Measurements from ENCODE around the gene IP6K1. TPM values are rescaled to one million over a fixed set of nuclear protein-coding genes. Genes with fewer than 3 reads are reported as not detected.

Gene IP6K1
- total RNA-seq, 1 donor = 48.5 TPM

GRCh38 chr3:49740427-49740826 is 45.9 kb downstream of the IP6K1 start:
- Histone ChIP-seq H3K4me2 (ENCODE audit: insufficient read depth, low read length) (no peak overlapping the region), H3K36me3 (ENCODE audit: insufficient read depth, low read length) (peaks cover 33% of the 10 kb centered on the region), H3K79me2 (ENCODE audit: insufficient read depth, low read length) (peaks cover 55% of the 10 kb centered on the region), H4K20me1 (ENCODE audit: insufficient read depth, low read length) (peaks cover 19% of the 10 kb centered on the region), H3K9me3 (ENCODE audit: low read depth, low read length) (no peaks in the 10 kb centered on the region), H2AFZ (ENCODE audit: low read length) (no peak overlapping the region), H3K4me3 (ENCODE audit: insufficient read depth, low read length) (no peak overlapping the region), H3K27ac (ENCODE audit: low read depth, low read length) (no peak overlapping the region), H3K4me1 (ENCODE audit: insufficient read depth, low read length) (no peaks in the 10 kb centered on the region), H3K27me3 (ENCODE audit: insufficient read depth, low read length) (no peaks in the 10 kb centered on the region)
- TF ChIP-seq CTCF (IDR thresholded peaks at IDR 0.05; ENCODE audit: extremely low read depth, low read depth, low read length) = no peak
- DNase-seq (ENCODE audit: insufficient read length, low spot score, missing footprints) = no peak

- Histone ChIP-seq H3K4me1 (ENCODE audit: insufficient read depth, low read length) (no peaks in the 10 kb centered on the region), H3K9me3 (ENCODE audit: low read depth, low read length) (no peaks in the 10 kb centered on the region), H3K27me3 (ENCODE audit: insufficient read depth, low read length) (no peaks in the 10 kb centered on the region), H3K4me3 (ENCODE audit: insufficient read depth, low read length) (no peak overlapping the region), H3K4me2 (ENCODE audit: insufficient read depth, low read length) (no peak overlapping the region), H3K36me3 (ENCODE audit: insufficient read depth, low read length) (peaks cover 38% of the 10 kb centered on the region), H3K79me2 (ENCODE audit: insufficient read depth, low read length) (peaks cover 48% of the 10 kb centered on the region), H3K27ac (ENCODE audit: low read depth, low read length) (no peak overlapping the region), H2AFZ (ENCODE audit: low read length) (no peak overlapping the region), H4K20me1 (ENCODE audit: insufficient read depth, low read length) (peaks cover 17% of the 10 kb centered on the region)
- no peak for TF ChIP-seq CTCF (IDR thresholded peaks at IDR 0.05; ENCODE audit: extremely low read depth, low read depth, low read length)
- no peak for DNase-seq (ENCODE audit: insufficient read length, low spot score, missing footprints)
Measured at GRCh38 chr3:49738067-49738713, 48.2 kb downstream of the IP6K1 start.

GRCh38 chr3:49734752-49735151 is 51.6 kb downstream of the IP6K1 start:
- no peaks in the 10 kb centered on the region for H3K27me3 ChIP-seq (ENCODE audit: insufficient read depth, low read length)
- no peaks in the 10 kb centered on the region for H3K9me3 ChIP-seq (ENCODE audit: low read depth, low read length)
- H3K27ac ChIP-seq (ENCODE audit: low read depth, low read length) = no peak overlapping the region
- H4K20me1 ChIP-seq (ENCODE audit: insufficient read depth, low read length) = peaks cover 19% of the 10 kb centered on the region
- no peak for DNase-seq (ENCODE audit: insufficient read length, low spot score, missing footprints)
- H2AFZ ChIP-seq (ENCODE audit: low read length) = no peak overlapping the region
- no peak overlapping the region for H3K4me2 ChIP-seq (ENCODE audit: insufficient read depth, low read length)
- no peak for TF ChIP-seq CTCF (IDR thresholded peaks at IDR 0.05; ENCODE audit: extremely low read depth, low read depth, low read length)
- no peak overlapping the region for H3K4me3 ChIP-seq (ENCODE audit: insufficient read depth, low read length)
- peaks cover 62% of the 10 kb centered on the region for H3K36me3 ChIP-seq (ENCODE audit: insufficient read depth, low read length)
- H3K4me1 ChIP-seq (ENCODE audit: insufficient read depth, low read length) = no peaks in the 10 kb centered on the region
- H3K79me2 ChIP-seq (ENCODE audit: insufficient read depth, low read length) = peaks cover 36% of the 10 kb centered on the region

GRCh38 chr3:49733551-49733950 is 52.8 kb downstream of the IP6K1 start:
- Histone ChIP-seq H3K4me1 (ENCODE audit: insufficient read depth, low read length) (no peaks in the 10 kb centered on the region), H3K27ac (ENCODE audit: low read depth, low read length) (no peak overlapping the region), H3K4me2 (ENCODE audit: insufficient read depth, low read length) (no peak overlapping the region), H3K79me2 (ENCODE audit: insufficient read depth, low read length) (peaks cover 30% of the 10 kb centered on the region), H3K9me3 (ENCODE audit: low read depth, low read length) (no peaks in the 10 kb centered on the region), H3K27me3 (ENCODE audit: insufficient read depth, low read length) (no peaks in the 10 kb centered on the region), H3K36me3 (ENCODE audit: insufficient read depth, low read length) (peaks cover 67% of the 10 kb centered on the region), H3K4me3 (ENCODE audit: insufficient read depth, low read length) (no peak overlapping the region), H4K20me1 (ENCODE audit: insufficient read depth, low read length) (peaks cover 19% of the 10 kb centered on the region), H2AFZ (ENCODE audit: low read length) (no peak overlapping the region)
- DNase-seq (ENCODE audit: insufficient read length, low spot score, missing footprints) = no peak
- TF ChIP-seq CTCF (IDR thresholded peaks at IDR 0.05; ENCODE audit: extremely low read depth, low read depth, low read length) = no peak

Measured in osteoblast (primary cell).